Measurements from ENCODE around the gene SH3RF3. TPM values are rescaled to one million over a fixed set of nuclear protein-coding genes. Genes with fewer than 3 reads are reported as not detected.

The SH3RF3 gene
- total RNA-seq, 1 experiment from 2014 or later: not detected

DNA sequence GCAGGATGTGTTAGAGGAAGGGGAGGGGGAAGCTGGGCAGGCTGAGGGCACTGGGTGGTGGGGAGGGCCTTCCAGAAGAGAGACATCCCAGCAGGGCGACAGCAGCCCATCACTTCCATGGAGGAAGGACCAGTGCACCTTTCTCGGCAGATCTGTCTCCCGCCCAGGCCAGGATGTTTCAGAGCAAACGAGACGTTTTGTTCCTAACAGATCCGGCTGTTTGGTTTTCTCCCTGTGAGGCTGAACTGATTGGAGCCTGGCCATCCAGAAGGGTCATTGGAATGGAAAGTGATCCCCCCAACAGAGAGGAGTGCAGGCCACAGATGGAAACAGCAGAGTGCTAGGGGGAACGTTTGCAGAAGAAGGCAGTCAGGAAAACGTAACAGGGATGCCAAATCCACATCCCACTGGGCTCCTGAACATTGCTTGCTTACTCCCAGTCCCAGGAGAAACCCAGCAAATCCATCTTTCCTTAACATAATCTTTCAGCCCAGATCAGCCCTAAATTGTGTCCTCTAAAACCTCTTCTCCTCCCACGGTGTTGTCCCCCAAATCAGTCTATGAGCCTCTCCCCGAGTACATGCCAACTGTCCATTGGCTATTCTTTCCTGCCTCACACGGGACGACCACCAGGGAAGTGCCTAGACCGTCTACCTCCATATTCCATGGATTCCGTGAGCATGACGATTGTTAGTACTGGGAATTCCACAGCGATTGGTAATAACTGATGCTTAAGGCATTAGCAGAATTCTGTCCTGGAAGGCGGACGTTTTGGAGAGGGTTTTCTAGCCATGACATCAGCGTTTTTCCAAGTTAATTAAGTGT lies 357.9 kb downstream of the SH3RF3 start (continued):
- no peak for TF ChIP-seq EZH2 (IDR thresholded peaks at IDR 0.05)
- TF ChIP-seq, protein P1, sequence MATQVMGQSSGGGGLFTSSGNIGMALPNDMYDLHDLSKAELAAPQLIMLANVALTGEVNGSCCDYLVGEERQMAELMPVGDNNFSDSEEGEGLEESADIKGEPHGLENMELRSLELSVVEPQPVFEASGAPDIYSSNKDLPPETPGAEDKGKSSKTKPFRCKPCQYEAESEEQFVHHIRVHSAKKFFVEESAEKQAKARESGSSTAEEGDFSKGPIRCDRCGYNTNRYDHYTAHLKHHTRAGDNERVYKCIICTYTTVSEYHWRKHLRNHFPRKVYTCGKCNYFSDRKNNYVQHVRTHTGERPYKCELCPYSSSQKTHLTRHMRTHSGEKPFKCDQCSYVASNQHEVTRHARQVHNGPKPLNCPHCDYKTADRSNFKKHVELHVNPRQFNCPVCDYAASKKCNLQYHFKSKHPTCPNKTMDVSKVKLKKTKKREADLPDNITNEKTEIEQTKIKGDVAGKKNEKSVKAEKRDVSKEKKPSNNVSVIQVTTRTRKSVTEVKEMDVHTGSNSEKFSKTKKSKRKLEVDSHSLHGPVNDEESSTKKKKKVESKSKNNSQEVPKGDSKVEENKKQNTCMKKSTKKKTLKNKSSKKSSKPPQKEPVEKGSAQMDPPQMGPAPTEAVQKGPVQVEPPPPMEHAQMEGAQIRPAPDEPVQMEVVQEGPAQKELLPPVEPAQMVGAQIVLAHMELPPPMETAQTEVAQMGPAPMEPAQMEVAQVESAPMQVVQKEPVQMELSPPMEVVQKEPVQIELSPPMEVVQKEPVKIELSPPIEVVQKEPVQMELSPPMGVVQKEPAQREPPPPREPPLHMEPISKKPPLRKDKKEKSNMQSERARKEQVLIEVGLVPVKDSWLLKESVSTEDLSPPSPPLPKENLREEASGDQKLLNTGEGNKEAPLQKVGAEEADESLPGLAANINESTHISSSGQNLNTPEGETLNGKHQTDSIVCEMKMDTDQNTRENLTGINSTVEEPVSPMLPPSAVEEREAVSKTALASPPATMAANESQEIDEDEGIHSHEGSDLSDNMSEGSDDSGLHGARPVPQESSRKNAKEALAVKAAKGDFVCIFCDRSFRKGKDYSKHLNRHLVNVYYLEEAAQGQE (IDR thresholded peaks at IDR 0.05; ENCODE audit: low read depth): no peak
- TF ChIP-seq EZH2phosphoT487 (IDR thresholded peaks at IDR 0.05; ENCODE audit: borderline replicate concordance): no peak
- no peak for TF ChIP-seq ZFX (IDR thresholded peaks at IDR 0.05)

DNA sequence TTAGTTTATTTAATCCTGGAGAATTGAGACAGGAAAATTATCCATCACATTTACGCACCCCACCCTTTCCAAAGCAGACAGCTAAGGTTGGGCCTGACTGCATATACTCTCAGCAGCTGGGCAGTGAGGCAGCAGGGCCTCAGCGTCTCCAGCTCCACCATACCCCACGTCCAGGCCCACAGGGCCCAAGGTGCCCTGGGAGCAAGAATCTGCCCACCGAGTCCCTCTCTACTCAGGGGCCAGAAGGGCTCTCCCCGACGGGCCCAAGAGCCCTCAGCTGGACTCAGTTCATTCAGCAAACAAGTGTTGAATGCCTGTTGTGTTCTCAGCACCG lies 358.5 kb downstream of the SH3RF3 start:
- Histone ChIP-seq H3K27ac (ENCODE audit: low read depth, low read length) (no peak overlapping the region), H3K9me3 (ENCODE audit: control insufficient read depth in 1 of 2, insufficient read depth in 1 of 2, low read depth in 1 of 2, low read length in 2 of 2) (no peaks in the 10 kb centered on the region), H3K36me3 (ENCODE audit: control insufficient read depth in 1 of 2, insufficient read depth in 2 of 2, low read length in 2 of 2) (no peaks in the 10 kb centered on the region), H4K20me1 (ENCODE audit: insufficient read depth) (no peaks in the 10 kb centered on the region), H3K9me2 (ENCODE audit: insufficient read depth) (no peaks in the 10 kb centered on the region), H3K9ac (ENCODE audit: low read length) (no peak overlapping the region), H3K4me3 (replicated peaks in 1 of 2; ENCODE audit: low read depth in 1 of 2, low read length in 2 of 2) (no peak overlapping the region), H3K79me2 (ENCODE audit: insufficient read depth, low read length) (no peaks in the 10 kb centered on the region), H3K4me1 (ENCODE audit: control insufficient read depth in 1 of 2, insufficient read depth in 2 of 2, low read length in 2 of 2) (no peaks in the 10 kb centered on the region), H3K4me2 (ENCODE audit: low read length) (no peak overlapping the region), H2AFZ (ENCODE audit: low read depth, low read length, poor library complexity, severe bottlenecking) (no peak overlapping the region), H3K27me3 (ENCODE audit: insufficient read depth, low read length) (no peaks in the 10 kb centered on the region)
- ATAC-seq (no peak), DNase-seq (ENCODE audit: low read depth, low spot score) (no peak)
- CTCF ChIA-PET: no interaction called here
- TF ChIP-seq CEBPB (IDR thresholded peaks at IDR 0.05; ENCODE audit: low read depth): no peak
- TF ChIP-seq POLR2A (IDR thresholded peaks at IDR 0.05; ENCODE audit: borderline replicate concordance, extremely low read depth, insufficient read depth, insufficient read length): no peak
- TF ChIP-seq SIN3A (IDR thresholded peaks at IDR 0.05; ENCODE audit: low read depth): no peak
- no peak for TF ChIP-seq ELF1 (IDR thresholded peaks at IDR 0.05; ENCODE audit: borderline replicate concordance, low read depth)
- TF ChIP-seq ZNF274 (IDR thresholded peaks at IDR 0.05; ENCODE audit: low read depth, low read length): no peak
- TF ChIP-seq EZH2 (IDR thresholded peaks at IDR 0.05): no peak
- TF ChIP-seq, protein P1 (IDR thresholded peaks at IDR 0.05; ENCODE audit: low read depth): no peak
- TF ChIP-seq TCF7L2 (IDR thresholded peaks at IDR 0.05; ENCODE audit: borderline replicate concordance, extremely low read depth, insufficient read depth, insufficient read length): no peak
- TF ChIP-seq, protein P2, sequence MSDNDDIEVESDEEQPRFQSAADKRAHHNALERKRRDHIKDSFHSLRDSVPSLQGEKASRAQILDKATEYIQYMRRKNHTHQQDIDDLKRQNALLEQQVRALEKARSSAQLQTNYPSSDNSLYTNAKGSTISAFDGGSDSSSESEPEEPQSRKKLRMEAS (IDR thresholded peaks at IDR 0.05): no peak
- TF ChIP-seq, protein P3, sequence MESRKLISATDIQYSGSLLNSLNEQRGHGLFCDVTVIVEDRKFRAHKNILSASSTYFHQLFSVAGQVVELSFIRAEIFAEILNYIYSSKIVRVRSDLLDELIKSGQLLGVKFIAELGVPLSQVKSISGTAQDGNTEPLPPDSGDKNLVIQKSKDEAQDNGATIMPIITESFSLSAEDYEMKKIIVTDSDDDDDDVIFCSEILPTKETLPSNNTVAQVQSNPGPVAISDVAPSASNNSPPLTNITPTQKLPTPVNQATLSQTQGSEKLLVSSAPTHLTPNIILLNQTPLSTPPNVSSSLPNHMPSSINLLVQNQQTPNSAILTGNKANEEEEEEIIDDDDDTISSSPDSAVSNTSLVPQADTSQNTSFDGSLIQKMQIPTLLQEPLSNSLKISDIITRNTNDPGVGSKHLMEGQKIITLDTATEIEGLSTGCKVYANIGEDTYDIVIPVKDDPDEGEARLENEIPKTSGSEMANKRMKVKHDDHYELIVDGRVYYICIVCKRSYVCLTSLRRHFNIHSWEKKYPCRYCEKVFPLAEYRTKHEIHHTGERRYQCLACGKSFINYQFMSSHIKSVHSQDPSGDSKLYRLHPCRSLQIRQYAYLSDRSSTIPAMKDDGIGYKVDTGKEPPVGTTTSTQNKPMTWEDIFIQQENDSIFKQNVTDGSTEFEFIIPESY (IDR thresholded peaks at IDR 0.05; ENCODE audit: extremely low read depth, insufficient replicate concordance, low read length): no peak
- no peak for TF ChIP-seq YY1 (IDR thresholded peaks at IDR 0.05; ENCODE audit: extremely low read depth, insufficient replicate concordance, low read depth, low read length)
- POLR2A ChIA-PET: no interaction called here
- intact Hi-C loops (cut with micrococcal nuclease): no loop called here
- no TSS peak for BruUV-seq (replicated peaks)
- RAD21 ChIA-PET (ENCODE audit: low non-redundant PET in 1 of 2, low total read pairs in 2 of 2, uncharacterized antibody in 2 of 2, unreplicated experiment in 2 of 2): no interaction called here

All from HCT116 (cell line).